OCI-LY3 (cell line): ENCODE measurements around the gene GFPT2.

Experiments used
- EZH2phosphoT487 ChIP-seq: fragments of 200-600 bp; shearing (Covaris generic); IDR thresholded peaks from 2 replicates; pipeline ENCODE4 v1.6.1; 2018; ENCODE audit warnings: antibody characterized with exemption, mixed run types, low read depth
- TF ChIP-seq, protein P1 (sequence below): fragments of 200-600, 300-600 bp; sonication (generic); IDR thresholded peaks from 2 replicates; pipeline ENCODE4 v1.5.1; 2014; ENCODE audit warnings: antibody characterized with exemption, low read length, low read depth

DNA sequence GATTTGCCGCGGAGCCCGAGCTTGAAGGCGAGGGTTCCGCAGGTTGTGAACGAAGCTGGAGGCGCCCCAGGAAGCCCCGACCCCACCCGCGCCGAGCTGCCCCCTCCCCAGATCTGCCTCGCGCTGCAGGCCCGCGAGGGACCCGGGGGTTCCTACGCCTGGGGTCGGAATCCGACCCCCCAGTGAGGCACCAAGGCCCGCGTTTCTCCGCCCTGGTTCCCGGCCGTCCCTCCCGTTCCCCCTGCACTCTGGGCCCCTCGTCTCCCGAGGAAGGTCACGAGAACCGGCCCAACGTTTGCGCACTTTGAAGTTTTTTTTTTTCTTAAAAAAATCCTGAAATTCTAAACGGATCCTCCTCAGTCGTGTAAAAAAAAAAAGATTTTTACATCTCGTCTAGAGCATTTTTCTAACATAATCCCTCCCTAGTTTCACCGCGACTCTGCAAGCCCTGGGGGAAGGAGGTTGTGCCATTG, 880 bp upstream of the GFPT2 start:
- no peak for TF ChIP-seq EZH2phosphoT487
- TF ChIP-seq, protein P1, sequence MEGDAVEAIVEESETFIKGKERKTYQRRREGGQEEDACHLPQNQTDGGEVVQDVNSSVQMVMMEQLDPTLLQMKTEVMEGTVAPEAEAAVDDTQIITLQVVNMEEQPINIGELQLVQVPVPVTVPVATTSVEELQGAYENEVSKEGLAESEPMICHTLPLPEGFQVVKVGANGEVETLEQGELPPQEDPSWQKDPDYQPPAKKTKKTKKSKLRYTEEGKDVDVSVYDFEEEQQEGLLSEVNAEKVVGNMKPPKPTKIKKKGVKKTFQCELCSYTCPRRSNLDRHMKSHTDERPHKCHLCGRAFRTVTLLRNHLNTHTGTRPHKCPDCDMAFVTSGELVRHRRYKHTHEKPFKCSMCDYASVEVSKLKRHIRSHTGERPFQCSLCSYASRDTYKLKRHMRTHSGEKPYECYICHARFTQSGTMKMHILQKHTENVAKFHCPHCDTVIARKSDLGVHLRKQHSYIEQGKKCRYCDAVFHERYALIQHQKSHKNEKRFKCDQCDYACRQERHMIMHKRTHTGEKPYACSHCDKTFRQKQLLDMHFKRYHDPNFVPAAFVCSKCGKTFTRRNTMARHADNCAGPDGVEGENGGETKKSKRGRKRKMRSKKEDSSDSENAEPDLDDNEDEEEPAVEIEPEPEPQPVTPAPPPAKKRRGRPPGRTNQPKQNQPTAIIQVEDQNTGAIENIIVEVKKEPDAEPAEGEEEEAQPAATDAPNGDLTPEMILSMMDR, result no peak
